Activated naive CD4-positive, alpha-beta T cell treated with anti-CD3 and anti-CD28 coated beads, Interleukin-2, amount 10 ng/mL, durations not matched to agents 7 days and 5 days (primary cell): ENCODE measurements around the gene LAMA2.
"Not testable (repeated sequence)": the region's sequence is repeated elsewhere in the genome, so short reads cannot be mapped to it uniquely, and the experiment has no call there.

ENCODE experiments used
- CTCF ChIA-PET: fragments of 350-600 bp; sonication (Branson Sonifier 250); formaldehyde crosslinking; loops from one replicate; lab custom pipeline; 2021; ENCODE audit warnings: antibody characterized with exemption; lab: Charles Lee
- DNase-seq: peaks from one replicate; pipeline ENCODE4 v3.0.0-alpha.2; 2020
- H3K27ac Mint-ChIP-seq: one replicate; pipeline ENCODE4 v1.8.0; 2021; ENCODE audit warnings: mild to moderate bottlenecking, moderate library complexity, mixed read lengths
- H3K27me3 Mint-ChIP-seq: one replicate; pipeline ENCODE4 v1.8.0; 2021; ENCODE audit warnings: mild to moderate bottlenecking, mixed read lengths
- H3K36me3 Mint-ChIP-seq: one replicate; pipeline ENCODE4 v1.8.0; 2021; ENCODE audit warnings: mixed read lengths
- H3K4me1 Mint-ChIP-seq: one replicate; pipeline ENCODE4 v1.8.0; 2021; ENCODE audit warnings: mixed read lengths
- H3K4me3 Mint-ChIP-seq: one replicate; pipeline ENCODE4 v1.8.0; 2021; ENCODE audit warnings: mild to moderate bottlenecking, moderate library complexity, mixed read lengths
- H3K9me3 Mint-ChIP-seq: one replicate; pipeline ENCODE4 v1.8.0; 2021; ENCODE audit warnings: mixed read lengths

Gene LAMA2

DNA sequence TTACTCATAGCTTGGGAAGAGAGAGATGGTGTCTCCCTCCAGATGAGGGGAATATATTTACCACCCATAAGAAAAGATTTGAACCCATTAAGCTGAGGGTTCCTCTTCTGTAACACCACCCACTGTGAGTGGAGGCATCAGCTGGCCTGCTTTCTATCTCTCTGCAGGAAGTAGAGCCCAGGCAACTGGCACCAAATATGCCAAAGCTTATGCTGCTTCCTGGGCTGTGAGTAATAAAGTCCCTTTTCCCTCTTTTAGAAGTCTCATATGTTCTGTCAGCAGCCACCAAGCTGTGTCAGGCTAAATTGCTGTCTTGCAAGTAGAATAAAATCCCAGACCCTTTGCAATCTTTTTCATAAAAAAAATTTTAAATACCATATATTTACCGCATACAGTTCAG lies 241.4 kb downstream of the LAMA2 start:
- no peaks in the 10 kb centered on the region for H3K27me3 Mint-ChIP-seq
- no peaks in the 10 kb centered on the region for H3K4me1 Mint-ChIP-seq
- H3K27ac Mint-ChIP-seq = no peak overlapping the region
- CTCF ChIA-PET = no interaction called here
- H3K9me3 Mint-ChIP-seq = no peaks in the 10 kb centered on the region
- H3K36me3 Mint-ChIP-seq = no peaks in the 10 kb centered on the region
- H3K4me3 Mint-ChIP-seq = no peak overlapping the region
- no peak for DNase-seq

DNA sequence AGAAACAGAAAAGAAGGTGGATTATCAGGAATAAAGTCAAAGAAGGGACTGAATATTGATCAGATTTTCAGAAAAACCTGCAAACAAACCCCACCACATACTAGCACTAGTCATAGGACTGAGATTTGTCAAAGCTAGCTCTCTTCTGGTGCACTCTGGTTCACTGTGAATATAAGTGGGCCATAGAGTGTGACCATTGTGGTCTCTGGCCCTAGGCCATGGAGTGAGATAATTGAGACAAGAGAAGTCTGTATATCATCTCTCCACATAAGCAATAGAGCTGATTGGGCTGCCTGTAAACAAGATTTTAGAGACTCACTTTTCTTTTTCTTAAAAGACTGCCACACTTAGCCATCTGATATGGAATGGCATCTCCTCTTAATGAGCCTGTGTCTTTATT lies 247.2 kb downstream of the LAMA2 start:
- no peaks in the 10 kb centered on the region for H3K36me3 Mint-ChIP-seq
- CTCF ChIA-PET = no interaction called here
- H3K4me3 Mint-ChIP-seq = no peak overlapping the region
- H3K27ac Mint-ChIP-seq = no peak overlapping the region
- no peaks in the 10 kb centered on the region for H3K27me3 Mint-ChIP-seq
- no peaks in the 10 kb centered on the region for H3K9me3 Mint-ChIP-seq
- no peaks in the 10 kb centered on the region for H3K4me1 Mint-ChIP-seq
- no peak for DNase-seq

DNA sequence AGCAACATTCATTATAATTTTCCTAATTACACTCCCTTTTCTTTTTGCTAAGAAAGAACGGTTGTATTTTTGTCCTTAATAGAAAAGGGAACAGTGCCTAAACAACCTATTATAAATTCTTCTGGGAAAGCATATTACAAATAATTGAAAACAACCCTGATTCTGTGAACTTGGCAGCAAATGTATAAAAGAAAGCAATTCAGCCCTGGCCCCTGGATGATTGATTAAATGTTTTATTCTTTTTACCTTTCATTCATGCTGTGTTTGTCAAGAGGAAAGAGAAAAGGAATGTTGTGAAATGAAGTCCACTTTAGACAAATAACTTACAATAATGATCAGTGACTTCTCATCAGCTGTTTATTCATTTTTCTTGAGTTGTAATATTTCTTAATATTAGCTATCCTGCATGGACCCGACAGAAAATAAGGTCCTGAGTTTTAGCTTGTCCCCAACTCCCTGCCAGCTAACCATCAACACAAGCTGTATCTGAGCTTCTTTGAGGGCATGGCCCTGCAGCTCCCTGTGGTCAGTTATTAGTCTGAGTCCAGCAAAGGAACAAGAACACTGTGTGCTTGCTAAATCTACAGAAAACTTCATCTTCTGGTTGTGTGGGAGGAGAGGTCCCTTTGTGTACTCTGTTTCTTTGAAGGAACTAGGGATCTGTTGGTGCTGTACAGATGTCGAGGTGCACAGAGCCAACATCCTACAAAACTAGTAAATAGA lies 248.2 kb downstream of the LAMA2 start:
- CTCF ChIA-PET = no interaction called here
- Mint-ChIP-seq H3K9me3 (no peaks in the 10 kb centered on the region), H3K27ac (no peak overlapping the region), H3K4me1 (no peaks in the 10 kb centered on the region), H3K27me3 (no peaks in the 10 kb centered on the region), H3K4me3 (no peak overlapping the region), H3K36me3 (no peaks in the 10 kb centered on the region)
- DNase-seq = no peak

DNA sequence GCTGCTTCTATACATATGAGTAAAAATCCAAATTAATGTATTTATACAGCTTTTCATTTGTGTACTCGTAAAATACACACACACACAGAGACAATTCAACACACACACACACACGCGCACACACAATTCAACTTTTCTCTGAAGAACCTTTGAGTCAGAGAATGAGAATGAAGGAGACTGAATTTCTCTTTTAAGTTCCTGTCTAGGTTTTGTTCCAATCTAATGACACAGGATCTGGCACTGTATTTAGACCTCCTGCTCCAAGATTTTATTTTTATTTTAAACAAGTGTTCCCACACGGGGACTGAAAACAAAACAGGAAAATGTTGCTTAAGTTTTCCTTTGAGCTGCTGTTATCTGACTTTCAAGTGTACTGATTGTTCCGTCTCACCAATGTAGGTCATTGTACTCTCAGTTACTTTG lies 250.8 kb downstream of the LAMA2 start:
- no peak overlapping the region for H3K4me3 Mint-ChIP-seq
- no peaks in the 10 kb centered on the region for H3K36me3 Mint-ChIP-seq
- DNase-seq = no peak
- no peaks in the 10 kb centered on the region for H3K27me3 Mint-ChIP-seq
- no peak overlapping the region for H3K27ac Mint-ChIP-seq
- H3K9me3 Mint-ChIP-seq = no peaks in the 10 kb centered on the region
- H3K4me1 Mint-ChIP-seq = no peaks in the 10 kb centered on the region
- CTCF ChIA-PET = no interaction called here

DNA sequence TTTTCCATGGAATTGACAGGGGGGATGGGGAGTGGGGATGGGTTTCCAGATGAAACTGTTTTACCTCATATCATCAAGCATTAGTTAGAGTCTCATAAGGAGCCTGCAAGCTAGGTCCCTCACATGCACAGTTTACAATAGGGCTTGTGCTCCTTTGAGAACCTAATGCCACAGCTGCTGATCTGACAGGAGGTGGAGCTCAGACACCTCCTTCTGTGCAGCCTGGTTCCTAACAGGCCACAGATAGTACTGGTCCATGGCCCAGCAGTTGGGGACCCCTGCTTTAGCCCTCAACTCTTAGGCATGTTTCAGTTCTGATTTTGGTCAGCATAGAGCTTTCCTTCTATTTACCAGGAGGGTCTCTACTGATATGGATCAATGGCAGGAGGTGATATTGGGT lies 251.6 kb downstream of the LAMA2 start:
- Mint-ChIP-seq H3K4me1 (no peaks in the 10 kb centered on the region), H3K9me3 (no peaks in the 10 kb centered on the region), H3K27me3 (no peaks in the 10 kb centered on the region), H3K36me3 (no peaks in the 10 kb centered on the region), H3K4me3 (no peak overlapping the region), H3K27ac (no peak overlapping the region)
- DNase-seq = no peak
- CTCF ChIA-PET = no interaction called here

DNA sequence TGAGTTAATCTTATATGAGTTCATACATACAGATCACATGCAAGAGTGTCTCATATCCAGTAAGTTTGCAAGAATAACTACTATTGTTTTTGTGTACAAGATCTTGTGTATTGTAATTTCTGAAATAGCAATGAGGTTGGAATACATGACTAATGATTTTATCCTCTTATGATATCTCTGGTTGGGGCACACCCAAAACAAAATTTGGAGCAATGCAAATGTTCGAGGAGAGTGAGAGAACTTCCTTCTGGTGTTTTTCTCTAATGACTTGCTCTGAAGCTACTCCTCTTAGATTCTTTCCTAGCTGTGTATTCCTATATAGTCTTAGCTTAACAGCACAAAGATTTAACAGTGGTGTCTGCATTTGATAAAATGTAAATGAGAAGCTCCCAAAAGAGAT lies 252.5 kb downstream of the LAMA2 start:
- H3K27me3 Mint-ChIP-seq = no peaks in the 10 kb centered on the region

DNA sequence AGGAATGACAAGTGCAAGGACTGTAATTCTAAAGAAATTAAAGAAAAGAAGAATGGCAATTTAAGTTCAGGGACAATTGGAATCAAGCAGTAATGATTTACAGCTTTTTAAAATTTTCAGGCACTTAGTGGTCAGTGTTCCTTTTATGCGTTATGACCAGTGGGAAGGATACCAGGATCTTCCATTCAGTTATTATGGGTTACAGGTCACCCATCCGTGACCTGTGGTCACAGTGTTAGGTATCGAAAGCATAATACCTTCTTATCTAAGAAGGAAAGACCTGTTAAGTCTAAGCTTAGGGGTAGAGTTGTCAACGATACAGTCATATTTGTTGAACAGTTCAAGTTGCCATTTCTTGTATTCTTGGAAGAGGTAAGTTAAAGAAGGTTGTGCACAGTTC lies 253.8 kb downstream of the LAMA2 start:
- H3K27ac Mint-ChIP-seq = no peak overlapping the region
- no peaks in the 10 kb centered on the region for H3K36me3 Mint-ChIP-seq
- CTCF ChIA-PET = no interaction called here
- no peak overlapping the region for H3K4me3 Mint-ChIP-seq
- no peaks in the 10 kb centered on the region for H3K27me3 Mint-ChIP-seq
- DNase-seq = no peak
- no peaks in the 10 kb centered on the region for H3K9me3 Mint-ChIP-seq
- H3K4me1 Mint-ChIP-seq = no peaks in the 10 kb centered on the region

More for the DNA sequence above, 252.5 kb downstream of the LAMA2 start:
- CTCF ChIA-PET = no interaction called here
- Mint-ChIP-seq H3K4me1 (no peaks in the 10 kb centered on the region), H3K36me3 (no peaks in the 10 kb centered on the region), H3K9me3 (no peaks in the 10 kb centered on the region), H3K27ac (no peak overlapping the region), H3K4me3 (no peak overlapping the region)
- DNase-seq = no peak

DNA sequence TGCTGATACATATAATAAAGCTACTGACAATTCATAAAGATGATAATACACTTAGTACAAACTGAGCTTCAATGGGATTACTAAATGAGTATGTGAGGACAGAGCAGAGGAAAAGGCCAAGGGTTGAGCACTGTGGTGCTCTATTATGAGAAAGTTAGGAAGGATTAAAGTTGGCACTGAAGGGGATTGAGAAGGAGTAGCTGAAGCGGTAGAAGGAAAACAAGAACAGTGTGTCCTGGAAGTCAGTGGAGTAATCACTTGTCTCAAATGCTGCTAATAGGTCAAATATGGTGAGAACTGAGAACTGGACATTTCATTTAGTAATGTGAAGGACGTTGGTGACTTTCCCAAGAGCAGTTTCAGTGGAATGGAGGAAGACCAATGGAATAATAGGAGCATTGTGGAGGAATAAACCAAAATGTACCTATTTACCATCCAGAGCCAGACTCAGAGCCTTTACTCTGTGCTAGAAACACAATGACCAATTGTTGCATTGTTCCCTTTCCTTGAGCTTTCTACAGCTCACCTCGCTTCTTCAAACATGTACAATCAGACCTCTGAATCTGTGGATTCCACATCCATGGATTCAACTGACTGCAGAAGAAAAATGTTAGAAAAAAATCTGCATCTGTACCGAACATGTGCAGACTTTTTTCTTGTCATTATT lies 255.9 kb downstream of the LAMA2 start:
- no peak overlapping the region for H3K27ac Mint-ChIP-seq
- DNase-seq = no peak
- no peaks in the 10 kb centered on the region for H3K4me1 Mint-ChIP-seq
- H3K9me3 Mint-ChIP-seq = no peaks in the 10 kb centered on the region
- H3K27me3 Mint-ChIP-seq = no peaks in the 10 kb centered on the region
- CTCF ChIA-PET = no interaction called here
- H3K36me3 Mint-ChIP-seq = no peaks in the 10 kb centered on the region
- no peak overlapping the region for H3K4me3 Mint-ChIP-seq

DNA sequence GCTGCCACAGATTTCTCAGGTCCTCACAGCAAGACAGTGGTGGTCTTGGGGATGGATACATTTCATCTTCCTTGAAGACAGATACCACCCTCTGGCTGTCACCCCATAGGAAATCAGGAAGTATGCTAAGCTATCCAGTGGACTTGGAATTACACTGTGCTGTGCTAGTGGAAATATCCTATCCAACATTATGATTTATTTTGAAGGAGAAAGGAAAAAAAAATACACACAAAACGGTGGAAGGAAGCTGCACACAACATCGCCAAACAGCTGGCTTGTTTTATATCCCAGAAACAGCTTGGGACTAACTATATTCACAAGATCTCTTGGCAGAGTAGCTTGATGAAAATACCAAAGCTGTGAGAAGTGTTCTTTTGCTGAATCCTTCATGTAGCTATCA lies 257.6 kb downstream of the LAMA2 start:
- no peak overlapping the region for H3K27ac Mint-ChIP-seq
- DNase-seq = no peak
- no peaks in the 10 kb centered on the region for H3K36me3 Mint-ChIP-seq
- H3K9me3 Mint-ChIP-seq = no peaks in the 10 kb centered on the region
- no peak overlapping the region for H3K4me3 Mint-ChIP-seq
- CTCF ChIA-PET = no interaction called here
- H3K4me1 Mint-ChIP-seq = no peaks in the 10 kb centered on the region
- H3K27me3 Mint-ChIP-seq = no peaks in the 10 kb centered on the region

DNA sequence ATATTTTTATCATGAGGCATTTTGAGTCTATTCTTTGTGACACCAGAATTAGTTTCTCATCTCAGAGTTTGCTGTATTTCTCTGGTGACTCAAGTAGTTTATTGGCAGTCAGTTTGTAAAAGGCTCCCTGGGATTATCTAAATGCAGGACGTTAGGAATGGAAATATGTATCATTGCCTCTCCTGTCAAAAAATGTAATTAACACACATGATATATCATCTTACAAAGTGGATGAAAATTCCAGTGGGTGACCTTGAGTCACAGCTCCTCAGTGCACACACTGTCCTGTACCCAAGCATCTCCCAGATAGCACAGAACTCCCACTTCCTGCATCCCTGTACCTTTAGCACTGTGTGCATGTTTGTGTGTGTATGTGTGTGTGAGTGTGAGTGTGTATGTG lies 258.6 kb downstream of the LAMA2 start:
- DNase-seq = no peak
- Mint-ChIP-seq H3K27me3 (no peaks in the 10 kb centered on the region), H3K4me3 (no peak overlapping the region), H3K4me1 (no peaks in the 10 kb centered on the region), H3K27ac (no peak overlapping the region), H3K36me3 (no peaks in the 10 kb centered on the region), H3K9me3 (no peaks in the 10 kb centered on the region)
- CTCF ChIA-PET = no interaction called here

DNA sequence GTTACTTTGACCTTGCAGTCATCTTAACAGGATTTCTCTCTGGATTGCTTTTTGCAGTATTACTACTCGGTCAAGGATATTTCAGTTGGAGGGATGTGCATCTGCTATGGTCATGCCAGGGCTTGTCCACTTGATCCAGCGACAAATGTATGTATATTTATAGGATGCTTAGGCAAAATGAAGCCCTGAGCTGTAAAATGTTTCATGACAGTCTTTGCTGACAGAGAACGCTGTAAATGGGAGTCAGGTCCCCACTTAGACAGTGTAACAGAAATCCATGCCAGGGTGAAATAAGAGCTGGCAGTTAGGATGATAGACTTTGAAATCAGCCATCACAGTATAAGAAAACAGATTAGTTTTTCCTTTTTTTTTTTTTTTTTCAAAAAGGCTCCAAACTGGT lies 264.0 kb downstream of the LAMA2 start:
- Mint-ChIP-seq H3K27ac (no peak overlapping the region), H3K4me3 (no peak overlapping the region), H3K9me3 (no peaks in the 10 kb centered on the region), H3K36me3 (no peaks in the 10 kb centered on the region), H3K27me3 (no peaks in the 10 kb centered on the region), H3K4me1 (no peaks in the 10 kb centered on the region)
- CTCF ChIA-PET = no interaction called here
- no peak for DNase-seq

DNA sequence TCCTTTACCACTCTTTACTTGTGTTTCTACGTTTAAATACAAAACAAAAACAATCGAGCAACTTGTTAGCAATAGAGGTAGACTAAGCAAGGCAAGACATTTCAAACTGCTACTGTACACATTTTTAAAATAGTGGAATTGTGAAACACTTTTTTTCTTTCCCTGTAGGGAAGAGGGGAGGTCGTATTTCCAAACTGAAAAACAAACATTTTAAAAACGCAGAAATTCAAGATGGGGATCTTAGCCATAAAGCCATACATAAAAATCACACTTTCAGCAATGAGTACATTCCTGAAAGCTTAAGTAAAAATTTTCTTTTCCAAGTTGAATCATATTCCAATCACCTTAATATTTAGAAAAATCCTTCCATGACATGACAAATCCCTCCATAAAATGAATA lies 267.6 kb downstream of the LAMA2 start:
- Mint-ChIP-seq H3K27me3 (no peaks in the 10 kb centered on the region), H3K27ac (no peak overlapping the region), H3K9me3 (no peaks in the 10 kb centered on the region), H3K4me1 (no peaks in the 10 kb centered on the region), H3K4me3 (no peak overlapping the region), H3K36me3 (no peaks in the 10 kb centered on the region)
- CTCF ChIA-PET = no interaction called here
- no peak for DNase-seq

DNA sequence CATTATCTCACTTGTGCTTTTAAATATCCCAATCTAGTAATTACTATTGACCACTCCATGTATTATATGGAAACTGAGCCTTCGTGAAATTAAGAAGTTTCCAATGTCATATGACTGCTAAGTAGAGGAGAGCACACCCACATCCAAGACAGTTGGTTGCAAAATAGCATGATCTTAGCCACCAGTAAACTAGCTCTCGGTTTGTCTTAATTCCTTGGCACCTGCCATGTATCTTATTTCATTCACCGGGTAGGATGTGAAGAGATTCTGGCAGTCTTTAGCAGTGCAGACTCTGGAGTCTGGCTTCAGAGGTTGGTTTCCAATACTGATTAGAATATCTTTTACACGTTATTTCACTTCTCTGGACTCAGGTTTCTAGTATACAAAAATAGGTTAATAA lies 270.3 kb downstream of the LAMA2 start:
- Mint-ChIP-seq H3K4me1 (no peaks in the 10 kb centered on the region), H3K36me3 (no peaks in the 10 kb centered on the region), H3K27me3 (no peaks in the 10 kb centered on the region), H3K27ac (no peak overlapping the region), H3K4me3 (no peak overlapping the region), H3K9me3 (no peaks in the 10 kb centered on the region)
- CTCF ChIA-PET = no interaction called here
- DNase-seq = no peak

DNA sequence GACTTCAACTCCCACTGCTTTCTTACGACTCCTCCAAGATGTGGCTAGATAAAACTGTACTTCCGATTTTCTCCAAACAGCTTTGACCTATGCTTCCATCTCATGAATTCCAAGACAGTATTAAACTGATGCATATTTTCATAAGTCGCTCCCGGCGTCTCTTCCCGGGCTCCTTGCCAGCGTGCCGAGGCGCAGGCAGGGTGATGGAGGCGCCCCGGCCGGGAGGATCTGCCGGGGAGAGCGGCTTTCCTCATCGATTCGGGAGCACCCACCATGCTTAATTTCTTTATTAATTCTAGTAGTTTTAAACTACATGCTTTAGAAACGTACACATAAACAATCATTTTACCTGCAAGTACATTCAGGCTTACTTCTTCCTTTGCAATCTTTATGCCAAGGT lies 276.3 kb downstream of the LAMA2 start:
- H3K27ac Mint-ChIP-seq, H3K27me3 Mint-ChIP-seq, DNase-seq, CTCF ChIA-PET, H3K4me1 Mint-ChIP-seq, H3K36me3 Mint-ChIP-seq, H3K9me3 Mint-ChIP-seq, H3K4me3 Mint-ChIP-seq: not testable (repeated sequence)

DNA sequence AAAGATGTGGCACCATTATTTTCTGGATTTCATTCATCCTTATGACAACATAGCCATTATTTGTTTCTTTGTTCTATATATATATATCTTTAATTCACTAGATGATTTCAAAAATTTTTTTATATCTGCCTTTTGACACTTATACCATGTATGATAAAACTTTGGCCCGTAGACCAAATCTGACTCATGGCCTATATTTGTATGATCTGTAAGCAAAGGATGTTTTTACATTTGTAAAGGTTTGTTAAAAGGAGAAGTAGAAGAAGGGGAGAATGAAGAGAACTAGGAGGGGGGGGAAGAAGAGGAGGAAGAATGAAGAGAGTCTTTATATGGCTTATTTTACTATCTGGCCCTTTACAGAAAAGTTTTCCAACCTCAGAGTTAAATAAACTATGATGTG lies 279.7 kb downstream of the LAMA2 start:
- no peaks in the 10 kb centered on the region for H3K36me3 Mint-ChIP-seq
- CTCF ChIA-PET = no interaction called here
- H3K4me1 Mint-ChIP-seq = no peaks in the 10 kb centered on the region
- no peaks in the 10 kb centered on the region for H3K27me3 Mint-ChIP-seq
- DNase-seq = no peak
- H3K27ac Mint-ChIP-seq = no peak overlapping the region
- H3K4me3 Mint-ChIP-seq = no peak overlapping the region
- H3K9me3 Mint-ChIP-seq = no peaks in the 10 kb centered on the region
